GM19467 (cell line): ENCODE data around the gene PAH.

Experiments used
- ATAC-seq: cut with Tn5 transposase; IDR thresholded peaks from one replicate; pipeline ENCODE4 v1.9.1; 2021; ENCODE audit warnings: mild to moderate bottlenecking, moderate library complexity; ENCODE audit not compliant: unreplicated experiment

Gene PAH

DNA sequence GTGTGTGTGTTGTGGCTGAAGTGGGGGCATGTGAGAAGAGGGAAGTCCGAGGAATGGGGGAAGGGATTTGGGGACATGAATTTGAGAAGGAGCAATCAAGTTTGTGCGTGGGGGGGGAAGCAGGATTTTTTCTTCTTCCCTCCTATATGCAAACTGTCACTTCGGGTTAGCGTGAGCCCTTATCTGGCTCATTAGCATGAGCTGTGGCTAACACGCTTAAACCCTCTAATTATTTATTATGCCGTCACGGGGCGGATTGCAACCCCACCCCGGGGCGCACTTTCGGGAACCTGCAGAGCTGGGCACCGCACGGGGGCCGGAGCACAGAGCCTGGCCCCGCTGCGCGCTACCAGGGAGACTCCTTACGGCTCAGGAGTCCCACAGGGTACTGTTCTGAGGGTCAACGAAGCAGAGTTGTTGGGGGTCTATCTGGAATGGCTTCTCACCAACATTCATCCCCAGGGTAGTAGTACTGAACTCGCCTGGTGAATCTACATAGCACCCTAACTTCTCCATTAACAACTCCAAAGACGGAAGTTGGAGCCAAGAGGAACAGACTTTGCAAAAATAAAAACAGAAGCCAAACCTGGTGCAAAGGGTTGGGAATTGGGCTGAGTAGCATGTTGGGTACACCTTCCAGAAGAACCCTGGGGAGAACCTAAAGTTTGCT is 34.0 kb upstream of the PAH start:
- ATAC-seq: no peak

DNA sequence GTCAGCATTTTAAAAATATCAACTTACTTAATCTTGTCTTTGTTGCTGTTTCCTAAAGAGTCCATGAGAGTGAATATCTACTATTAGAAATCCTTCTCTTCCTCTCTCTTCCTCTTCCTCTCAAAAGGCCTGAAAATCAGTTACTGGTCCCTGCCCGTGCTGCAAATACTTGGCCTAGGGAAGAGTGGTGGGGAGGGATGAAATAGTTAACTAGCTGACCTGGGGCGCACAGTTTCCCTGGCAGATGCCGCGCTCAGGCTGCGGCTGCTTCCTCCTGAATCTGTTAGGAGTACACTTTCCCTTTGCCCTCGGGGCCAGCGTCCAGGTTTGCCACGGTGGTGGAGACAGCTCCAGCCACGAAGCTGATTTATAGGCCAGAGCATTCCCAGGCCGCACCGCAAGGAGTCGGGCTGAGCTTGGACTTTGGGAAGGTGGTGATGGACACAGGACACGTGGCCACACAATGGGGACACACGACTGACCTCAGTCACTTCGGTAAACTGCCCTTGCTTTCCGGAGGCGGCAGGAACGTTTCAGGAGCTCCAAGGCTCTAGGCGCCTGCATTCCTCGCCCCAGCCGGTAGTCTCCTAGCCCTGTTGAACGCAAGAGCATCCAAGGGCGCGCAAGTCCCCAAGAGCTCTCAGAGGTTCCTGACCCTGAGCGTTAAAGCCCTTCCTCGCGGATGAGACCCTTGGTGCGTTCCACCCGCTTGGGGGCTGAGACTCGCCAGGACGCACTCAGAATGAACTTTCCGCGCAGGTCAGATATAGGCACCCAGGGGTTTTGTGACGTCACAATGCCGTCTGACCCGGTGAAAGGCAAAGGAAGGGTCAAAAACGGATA is 33.3 kb upstream of the PAH start:
- no peak for ATAC-seq

DNA sequence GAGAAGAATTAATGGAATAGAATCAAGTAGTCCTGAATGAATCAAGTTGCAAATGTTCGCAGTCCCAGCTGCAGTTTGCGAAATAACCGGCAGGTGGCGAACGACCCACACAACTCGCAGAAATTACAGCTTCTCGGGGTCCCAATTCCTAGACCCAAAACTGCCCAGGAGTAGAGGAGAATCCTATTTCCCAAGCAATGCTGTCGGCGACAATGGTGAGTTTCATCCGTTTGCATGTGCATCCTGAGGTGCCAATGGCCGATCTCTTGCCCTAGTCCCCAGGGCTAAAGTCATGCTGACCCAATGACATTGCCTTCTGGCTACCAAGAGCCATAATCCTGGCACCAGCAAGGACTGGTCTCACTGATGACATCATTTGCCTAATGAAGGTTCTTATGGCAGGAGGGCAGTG is 31.9 kb upstream of the PAH start:
- ATAC-seq: no peak

DNA sequence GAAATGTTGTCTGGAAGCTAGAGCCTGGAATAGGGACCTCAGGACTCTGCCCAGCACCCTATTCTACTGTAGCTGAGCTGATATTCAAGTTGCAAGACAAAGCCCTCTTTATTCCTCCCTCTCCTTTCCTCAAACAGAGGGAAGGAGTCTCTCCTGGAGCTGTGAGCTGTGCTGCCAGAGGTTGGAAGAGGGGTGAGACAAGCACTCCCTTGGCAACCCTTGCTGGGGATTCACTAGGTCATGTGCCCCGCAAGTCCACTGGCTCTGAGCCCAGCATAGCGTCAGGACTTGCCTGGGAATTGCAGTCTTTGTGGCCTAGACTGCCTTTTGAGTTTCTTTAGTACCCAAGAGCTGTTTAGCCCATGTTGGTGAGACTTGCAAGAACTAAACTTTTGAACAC is 29.0 kb upstream of the PAH start:
- no peak for ATAC-seq

DNA sequence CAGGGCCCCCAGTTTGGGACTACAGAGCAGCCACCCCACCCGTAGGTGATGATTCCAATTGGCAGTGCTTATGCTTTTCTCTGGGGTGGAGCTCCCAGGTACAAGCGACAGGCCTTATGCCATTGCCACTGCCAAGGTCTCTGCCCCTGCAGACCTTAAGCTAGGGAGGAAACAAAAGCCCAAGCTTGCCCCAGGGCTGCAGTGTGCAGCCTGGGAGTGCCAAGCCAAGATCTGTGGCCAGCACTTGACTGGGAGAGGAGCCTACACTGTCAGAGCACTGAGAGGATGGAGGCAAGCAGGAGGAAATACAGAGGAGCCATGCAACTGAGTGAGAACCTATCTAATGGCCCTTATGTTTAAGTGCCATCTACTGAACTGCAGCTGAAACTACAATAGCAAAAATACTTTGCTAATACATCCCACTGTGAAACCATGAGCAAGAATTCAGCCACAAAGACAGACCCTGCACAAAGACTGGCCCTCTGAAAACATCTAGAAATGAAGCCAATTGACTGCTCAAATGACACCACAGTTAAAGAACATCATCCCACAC is 22.7 kb upstream of the PAH start:
- no peak for ATAC-seq

DNA sequence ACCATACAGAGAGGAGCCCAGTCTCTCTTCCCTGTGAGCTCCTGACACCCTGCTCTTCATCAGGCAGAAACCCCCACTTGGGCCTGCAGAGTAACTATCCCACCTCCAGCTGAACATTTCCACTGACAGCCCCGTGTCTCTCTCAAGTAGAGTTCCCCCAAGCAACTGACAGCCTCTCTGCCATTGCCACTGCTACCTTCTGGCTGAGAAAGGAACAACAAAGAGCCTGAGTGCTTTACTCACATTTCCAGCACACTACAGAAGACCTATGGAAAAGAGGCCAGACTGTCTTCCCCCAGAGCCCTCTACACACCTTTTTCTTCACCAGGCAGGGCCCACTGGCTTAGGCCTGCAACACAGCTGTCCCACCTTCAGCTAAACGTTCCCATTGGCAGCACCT is 22.0 kb upstream of the PAH start:
- ATAC-seq: no peak

DNA sequence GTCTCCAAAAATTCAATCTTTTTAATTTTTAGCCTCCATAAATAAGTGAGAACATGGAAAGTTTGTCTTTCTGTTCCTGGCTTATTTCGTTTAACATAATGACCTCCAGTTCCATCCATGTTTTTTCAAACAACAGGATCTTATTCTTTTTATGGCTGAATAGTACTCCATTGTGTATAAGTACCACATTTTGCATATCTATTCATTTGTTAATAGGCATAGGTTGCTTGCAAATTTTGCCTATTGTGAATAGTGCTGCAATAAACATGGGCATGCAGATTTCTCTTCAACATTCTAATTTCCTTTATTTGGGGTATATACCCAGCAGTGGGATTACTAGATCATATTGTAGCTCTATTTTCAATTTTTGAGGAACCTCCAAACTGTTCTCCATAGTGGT is 16.1 kb upstream of the PAH start:
- no peak for ATAC-seq

DNA sequence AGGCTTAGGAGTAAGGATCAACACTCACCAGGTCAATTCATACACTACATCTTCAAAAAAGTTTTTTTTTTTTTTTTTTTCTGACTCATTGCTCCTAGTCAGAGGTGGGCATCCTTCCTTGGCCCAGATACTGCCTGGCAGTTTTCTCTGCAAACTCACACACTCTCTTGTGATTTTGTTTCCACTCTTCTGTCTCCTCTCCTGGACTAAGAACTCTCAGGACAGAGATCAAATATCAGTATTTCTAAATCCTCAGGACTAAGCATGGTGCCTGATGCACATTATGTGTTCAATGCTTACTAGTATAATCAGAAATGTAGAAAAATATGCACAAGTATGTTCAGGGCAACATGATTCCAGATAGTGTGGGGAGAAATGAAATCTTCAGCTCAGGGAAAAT is 10.2 kb upstream of the PAH start:
- ATAC-seq: no peak

DNA sequence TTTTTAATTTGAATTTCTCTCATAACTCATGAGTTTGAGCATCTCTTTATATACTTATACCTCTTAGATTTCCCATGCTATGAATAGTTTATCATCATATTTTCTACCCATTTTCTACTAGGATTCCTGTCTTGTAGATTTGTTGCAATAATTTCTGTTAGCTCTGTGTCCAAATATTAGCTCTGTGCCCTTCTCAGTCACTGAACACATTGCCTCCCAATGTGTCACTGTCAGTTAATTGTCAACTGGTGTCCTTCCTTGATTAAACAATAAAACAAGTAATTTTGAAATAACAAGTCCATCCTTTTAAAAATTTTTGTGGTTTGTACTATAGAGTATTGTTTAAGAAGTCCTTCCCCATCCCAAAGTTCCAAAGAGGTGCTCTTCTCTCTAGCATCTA is 4.2 kb upstream of the PAH start:
- ATAC-seq: no peak

DNA sequence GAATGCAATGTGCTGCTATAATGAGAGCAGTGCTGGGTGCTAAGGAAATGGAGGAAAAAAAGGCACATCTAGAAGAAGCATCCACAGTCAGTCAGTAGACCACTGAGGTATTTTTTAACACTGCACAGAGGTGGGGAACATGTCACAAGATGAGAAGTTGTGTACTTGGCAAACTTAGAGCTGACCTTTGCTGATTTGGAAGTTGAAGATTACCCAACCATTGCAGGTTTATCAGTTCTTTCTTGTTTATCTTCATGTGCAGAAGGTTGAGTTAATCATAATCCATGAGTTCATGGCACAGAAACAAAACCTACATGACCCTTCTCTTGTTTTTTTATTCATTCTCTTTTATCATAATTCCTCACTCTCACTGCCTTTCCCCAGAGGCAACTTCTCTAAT is 3.2 kb upstream of the PAH start:
- ATAC-seq: no peak

DNA sequence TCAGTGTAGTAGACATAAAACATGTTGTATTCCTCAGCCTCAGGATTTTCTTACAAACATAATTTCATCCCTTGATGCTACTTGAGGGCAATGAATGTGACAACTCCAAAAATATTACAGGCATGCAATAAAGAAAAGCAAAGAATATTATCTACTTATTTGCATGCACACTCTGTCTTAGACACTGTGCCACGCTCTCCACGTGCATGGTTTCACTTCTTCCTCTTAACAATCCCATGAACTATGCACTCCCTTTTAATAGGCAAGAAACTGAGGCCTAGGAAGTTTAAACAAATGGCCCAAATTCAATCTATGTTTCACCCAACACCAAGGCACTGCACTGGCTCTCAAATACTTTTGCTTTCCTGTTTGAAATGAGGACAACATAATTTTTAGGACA is 1.8 kb upstream of the PAH start:
- no peak for ATAC-seq

DNA sequence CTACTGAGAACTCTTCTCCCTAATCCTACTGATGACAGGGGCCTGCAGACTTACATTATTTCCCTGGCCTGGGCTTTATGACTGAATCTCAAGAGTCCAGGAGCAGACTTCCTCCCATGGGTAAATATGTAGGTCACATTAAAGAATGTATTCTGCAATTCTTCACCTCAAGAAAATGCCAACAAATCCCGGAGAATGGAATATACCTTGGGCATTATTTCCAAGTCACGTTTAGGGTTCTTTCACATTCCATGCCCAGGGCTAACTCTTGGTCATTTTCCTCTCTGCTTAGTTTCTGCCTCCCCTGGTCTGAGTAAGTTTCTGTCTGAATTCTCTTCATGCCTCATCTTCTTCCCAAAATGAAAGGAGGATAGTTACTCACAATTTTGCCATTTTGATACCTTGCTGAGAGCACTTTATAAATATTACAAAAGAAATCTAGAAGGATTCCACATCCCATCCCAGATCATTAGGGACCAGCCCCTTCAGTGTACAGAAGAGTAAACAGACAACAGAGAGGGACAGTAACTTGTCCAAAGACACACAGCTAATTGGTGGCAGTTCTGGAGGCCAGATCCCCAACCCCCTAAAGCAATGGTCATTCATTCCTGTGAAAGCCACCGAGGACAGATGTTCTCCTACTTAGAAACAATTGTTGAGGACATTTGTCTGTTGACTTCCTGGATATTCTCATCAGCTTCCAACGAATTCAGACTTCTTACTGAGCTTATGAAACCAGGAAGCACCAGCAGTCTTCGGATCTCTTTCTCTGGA is 605 bp downstream of the PAH start:
- ATAC-seq: no peak

DNA sequence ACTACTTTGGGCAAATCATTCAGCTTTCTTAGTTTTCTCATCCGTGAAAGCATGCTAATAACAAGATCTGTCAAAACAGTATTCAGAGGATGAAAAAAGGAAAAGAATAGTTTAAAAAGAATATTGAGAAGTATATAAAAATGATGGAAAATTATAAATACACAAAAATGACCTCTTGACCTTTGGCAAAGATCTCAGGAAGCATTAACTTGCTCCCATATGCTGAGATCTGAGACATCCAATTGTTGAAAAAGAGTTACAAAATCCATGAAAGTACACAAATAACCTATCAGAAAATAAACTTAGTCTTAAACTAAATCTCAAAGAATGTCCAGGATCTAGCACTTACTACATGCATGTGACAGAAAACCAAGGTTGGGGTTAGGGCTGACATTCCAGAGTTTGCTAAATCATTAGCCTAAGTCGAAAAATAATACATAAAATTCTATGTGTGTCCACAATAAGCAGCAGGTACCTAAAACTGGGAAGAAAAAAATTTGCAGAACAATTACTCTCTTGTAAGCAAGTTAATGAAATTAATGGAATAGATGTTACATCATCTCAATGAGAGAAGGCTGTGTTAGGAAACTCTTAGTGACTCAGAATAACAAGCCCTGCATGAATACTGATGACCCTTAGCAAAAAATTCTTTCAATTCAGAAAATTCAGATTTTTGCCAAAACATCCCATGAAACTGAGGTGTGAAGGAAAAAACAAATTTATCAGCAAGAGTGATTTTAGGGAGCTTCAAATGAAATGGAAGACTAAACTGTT is 3.4 kb downstream of the PAH start:
- ATAC-seq: no peak

DNA sequence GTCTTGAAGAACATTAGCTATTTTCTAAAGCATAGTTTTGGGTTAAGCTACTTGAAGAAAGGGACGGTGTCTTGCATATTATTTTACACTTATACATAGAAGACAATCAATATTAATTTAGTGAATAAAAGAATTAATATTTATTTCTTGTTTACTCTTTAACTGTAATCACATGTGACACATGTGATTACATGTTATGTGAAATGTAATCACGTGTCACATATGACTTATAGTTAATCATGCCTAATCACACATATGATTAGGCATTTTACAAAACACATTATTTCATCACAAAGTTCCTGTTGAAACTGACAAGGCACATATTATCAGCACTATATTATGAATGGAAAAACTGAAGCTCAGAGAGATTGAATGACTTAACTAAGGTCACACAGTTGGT is 4.8 kb downstream of the PAH start:
- ATAC-seq: no peak

DNA sequence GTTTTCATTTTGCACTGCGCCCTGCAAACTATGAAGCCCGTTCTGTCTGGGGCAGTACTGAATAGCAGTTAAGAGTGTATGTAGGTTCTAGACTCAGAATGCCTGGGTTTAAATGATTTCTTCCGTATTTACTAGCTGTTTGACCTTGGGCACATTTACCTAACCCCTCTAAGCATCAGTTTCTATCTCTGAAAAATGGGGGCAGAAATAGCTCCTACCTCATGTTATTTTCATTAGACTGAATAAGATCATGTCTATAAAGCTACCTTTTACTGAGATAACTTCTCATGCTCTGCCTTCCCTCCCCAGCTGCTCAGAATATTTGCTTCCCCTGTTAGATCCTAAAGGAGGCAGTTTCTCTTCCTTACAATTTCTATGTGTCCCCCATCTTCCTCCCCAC is 5.7 kb downstream of the PAH start:
- no peak for ATAC-seq

DNA sequence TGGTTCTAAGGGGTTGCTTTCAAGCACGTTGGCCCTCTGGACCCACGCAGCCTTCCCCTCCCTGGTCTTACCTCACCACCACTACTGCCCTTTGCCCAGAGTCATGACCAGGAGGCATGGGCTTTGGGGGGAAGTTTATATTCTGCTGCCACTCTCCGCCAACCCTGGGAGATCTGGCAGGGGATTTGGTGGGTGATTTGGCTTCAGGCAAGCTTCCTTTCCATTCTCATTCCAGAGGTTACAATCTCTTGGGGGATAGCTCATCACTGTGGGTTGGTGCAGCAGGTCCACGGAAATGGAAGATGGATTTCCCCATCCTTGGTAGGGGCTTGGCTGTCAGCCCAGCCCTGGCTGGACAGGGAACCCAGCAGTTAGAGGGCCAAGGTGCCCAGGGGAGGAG is 6.3 kb downstream of the PAH start:
- ATAC-seq: no peak

DNA sequence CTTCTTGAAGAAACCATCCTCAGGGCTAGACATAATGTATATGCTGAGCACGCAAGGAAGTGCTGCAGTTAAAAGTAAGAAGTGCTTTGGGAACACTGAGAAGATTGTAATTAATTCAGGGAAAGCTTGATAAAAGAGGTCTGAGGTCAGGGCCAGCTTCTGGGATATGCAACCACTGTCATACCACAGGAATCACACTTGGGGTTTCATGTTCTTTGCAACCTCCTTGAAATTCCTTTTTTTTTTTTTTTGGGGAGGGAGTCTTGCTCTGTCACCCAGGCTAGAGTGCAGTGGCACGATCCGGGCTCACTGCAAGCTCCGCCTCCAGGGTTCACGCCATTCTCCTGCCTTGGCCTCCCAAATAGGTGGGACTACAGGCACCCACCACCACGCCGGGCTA is 6.9 kb downstream of the PAH start:
- ATAC-seq: no peak

DNA sequence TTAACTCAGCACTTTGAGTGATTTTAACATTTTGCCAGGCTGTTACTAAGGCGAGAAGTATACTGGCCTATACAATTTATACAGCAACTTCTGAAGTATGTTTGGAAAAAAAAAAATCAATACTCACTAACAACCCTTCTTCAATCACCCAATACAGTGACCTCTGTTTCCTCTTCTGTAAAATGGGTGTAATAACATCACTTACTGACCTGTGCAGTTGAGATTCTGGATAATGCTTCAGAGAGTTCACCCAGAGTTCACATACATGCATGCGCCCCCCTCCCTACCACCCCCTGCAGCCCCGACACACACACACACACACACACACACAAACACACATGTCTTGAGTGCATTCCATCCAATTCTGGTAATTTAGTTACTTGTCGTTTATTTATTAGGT is 9.1 kb downstream of the PAH start:
- ATAC-seq: no peak

DNA sequence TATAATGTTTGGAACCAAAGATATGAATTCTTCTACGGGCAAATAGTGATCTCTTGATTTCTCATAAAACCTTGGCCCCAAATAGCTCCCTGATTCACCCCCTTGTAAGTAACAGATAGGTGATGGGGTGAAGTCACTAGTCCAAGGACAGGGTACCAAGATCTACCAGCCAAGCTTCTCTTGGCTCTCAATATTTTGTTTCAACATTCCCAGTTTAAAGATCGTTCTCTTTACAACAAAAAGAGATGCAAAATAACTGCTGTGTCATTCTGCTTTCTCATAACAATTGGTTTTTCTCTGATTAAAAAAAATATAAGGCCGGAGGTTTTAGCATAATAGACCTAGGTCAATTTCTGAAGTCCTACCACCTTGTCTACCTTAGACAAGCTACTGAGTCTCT is 11.8 kb downstream of the PAH start:
- no peak for ATAC-seq

DNA sequence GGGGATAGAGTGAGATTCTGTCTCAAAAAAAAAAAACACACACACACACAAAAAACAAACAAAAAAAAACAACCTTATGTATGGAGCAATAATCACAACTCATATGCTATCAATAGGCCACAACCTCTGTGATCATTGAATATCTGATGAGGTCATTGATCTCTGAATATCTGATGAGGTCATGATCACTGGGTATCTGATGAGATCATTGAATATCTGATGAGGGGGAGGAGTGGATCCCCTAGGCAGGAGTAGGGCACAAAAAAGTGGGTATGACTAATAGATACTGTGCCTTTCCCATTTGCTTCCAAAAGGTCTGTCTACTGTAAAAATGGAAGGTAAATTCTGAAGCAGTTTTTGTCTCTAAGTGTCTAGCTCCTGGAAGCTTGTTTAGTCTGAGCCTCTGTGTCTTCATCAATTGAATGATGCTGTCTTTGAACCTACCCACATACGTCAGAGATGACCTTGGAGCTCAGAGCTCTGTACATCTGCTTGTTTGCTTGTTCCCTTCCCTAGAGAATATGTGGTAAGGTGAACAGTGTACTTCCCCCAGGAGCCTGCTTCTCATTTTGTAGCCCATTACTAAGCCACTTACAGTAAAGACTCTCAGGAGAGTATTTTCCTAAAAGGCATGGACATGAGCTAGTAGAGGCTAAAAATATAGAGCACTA is 13.6 kb downstream of the PAH start:
- ATAC-seq: no peak
